LoVo (cell line): ENCODE results near the gene PAM16.
A peak's percentile ranks its signal among the peaks of the same experiment; 100 is the strongest.

Experiments
- DNase-seq: peaks from one replicate; pipeline ENCODE4 v3.0.0-alpha.2; 2016; ENCODE audit warnings: low spot score

PAM16 gene

DNA sequence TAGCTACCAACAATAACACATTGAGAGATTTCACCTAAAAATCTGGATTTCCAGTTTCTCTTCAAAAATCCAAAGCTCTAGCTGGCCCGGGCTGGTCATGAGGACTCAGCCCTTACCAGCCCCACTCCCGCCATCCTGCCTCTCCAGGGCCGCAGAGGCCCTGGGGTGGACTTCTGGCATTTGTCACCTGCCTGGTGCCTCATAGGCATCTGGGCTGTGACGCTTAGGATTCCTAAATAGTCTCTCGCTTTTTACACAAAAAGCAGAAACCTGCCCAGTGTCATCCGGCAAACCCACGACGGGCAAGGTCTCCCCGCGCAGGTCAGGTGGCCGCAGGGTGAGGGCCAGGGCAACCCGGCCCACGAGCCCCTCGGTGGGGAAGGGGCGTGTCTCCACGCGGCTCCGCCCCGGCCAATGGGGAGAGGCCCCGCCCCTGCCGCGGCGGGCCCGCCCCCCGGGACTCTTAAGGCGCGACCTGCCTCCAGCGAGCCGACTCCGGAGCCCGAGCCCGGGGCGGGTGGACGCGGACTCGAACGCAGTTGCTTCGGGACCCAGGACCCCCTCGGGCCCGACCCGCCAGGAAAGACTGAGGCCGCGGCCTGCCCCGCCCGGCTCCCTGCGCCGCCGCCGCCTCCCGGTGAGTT is 20.4 kb upstream of the PAM16 start, which contains the start of gene VASN:
TSS of gene VASN (plus strand) at position 492 of the 644 bp plus-strand sequence. CDS start 9,030 bp downstream, outside the sequence.
- DNase-seq, result peak; percentile 61

DNA sequence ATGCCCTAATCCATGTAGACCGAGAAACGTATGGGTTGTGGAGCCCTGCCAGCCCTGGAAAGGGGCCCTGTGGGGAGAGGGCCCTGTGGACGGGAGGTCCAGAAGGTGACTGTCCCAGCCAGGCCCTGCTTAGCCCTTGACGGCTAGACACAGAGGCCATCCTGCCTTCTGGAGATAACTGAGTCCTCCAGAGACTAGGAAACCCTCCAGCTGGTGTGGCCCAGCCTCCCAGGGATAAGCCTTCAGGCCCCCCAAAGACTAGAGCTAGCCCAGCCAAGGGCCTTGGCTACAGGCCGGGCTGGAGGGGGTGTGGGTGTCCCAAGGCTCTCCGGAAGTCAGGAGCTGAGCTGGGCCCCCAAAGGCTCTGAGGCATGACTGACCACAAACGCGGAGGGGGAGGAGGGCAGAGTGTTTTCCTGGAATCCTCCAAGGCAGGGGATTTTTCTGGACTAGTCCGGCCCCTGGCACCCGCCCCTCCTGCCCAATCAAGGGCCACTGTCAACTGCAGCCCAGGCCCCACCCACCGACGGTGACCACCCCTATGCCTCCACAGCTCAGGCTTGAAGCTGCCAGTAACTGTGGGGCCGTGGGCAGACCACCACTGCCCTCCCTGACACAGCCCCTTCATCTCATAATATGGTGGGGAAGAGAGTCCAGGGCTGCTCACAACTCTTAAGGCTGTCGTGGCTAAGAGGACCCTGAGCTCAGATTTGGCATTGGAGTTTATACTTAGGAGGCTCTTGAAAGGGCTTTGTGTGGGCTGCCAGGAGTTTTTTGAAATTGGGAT is 19.6 kb upstream of the PAM16 start:
- no peak for DNase-seq

DNA sequence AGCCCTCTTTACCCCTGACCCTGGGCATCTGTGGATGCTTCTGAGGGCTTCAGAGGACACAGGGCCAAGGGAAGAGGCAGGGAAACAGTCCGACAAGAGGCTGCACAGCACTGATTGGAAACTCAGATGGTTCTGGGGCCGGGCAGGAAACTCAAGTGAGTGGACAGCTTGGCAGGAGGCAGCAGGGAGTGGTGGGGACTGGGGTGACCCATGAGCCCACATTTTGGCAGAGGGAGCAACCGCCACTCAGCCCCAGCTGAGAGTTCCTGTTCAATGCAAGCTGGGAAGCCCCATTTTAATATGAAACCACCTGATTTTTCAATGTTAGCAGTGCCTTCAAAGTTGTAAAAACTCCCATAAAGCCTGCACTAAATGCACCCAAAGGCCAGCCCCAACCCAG is 19.0 kb upstream of the PAM16 start:
- DNase-seq, result no peak

DNA sequence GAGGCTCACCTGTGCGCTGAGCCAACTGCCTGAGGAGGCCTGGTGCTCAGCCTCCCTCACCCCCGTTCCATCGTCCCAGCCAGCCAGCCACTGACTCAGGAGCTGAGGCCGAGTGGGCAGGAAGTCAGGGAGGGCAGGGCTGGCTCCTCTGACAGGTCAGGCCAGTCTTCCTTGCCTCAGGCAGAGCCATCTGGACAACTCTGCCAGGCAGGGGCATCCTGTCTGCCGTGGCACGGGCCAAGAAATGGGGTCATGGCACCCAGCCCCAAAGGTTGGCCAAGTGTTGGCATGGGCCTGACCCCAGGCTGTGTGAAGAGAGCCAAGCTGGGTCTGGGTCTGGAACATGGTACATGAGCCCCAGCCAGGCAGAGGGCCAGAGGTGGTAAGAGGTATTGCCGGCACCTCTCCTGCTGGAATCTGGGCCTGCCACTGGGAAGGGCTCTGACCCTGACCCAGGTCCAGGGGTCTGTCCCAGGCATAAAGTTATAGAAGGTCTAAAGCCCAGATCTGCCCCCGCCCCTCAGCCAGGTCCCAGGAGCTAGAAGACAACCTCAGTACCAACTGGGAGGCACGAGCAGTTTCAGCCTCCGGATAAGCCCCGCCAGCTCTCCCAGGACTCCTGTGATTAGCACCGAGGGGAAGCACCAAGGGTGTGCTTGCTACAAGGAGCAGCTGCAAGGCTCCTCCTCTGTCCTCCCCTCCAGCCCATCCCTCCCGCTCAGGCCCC is 18.0 kb upstream of the PAM16 start:
- DNase-seq, result no peak

DNA sequence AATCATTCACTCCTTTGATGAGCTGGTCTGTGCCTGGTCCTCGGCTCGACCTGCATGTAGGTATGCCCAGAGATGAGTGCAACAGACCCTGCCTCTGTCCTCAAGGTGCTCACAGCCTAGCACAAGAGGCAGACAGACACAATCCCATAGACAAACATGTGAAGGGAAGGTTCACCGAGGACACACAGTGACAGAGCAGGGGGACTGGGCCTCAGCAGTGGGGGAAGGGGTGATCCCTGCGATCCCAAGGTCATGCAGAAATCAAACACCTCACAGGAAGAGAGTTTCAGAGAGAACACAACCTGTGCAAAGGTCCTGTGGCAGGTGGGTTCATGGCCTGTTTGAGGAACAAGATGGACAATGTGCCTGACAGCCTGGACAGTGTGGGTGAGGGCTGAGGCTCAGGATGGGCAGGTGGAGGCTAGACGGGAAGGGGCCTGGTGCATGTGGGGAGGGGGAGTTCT is 16.3 kb upstream of the PAM16 start:
- no peak for DNase-seq

DNA sequence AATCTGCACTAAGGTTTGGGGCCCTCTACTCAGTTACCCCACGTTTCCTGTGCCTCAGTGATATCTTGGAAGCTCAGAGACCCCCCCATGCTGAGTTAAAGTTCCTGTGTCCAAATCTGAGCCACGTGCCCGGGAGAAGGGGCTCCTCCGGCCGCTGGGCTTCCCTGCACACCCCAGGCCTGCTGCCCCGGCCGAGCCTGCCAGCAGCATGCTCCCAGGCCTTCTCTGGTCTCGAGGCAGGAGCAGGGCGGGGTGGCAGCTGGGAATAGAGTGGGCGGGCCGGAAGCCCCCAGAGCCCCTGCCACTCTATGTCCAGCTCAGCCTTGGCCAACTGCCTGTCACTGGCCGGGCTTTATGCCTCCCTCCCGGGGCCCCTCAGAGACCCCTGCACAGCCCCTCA is 14.9 kb upstream of the PAM16 start:
- DNase-seq, result no peak

DNA sequence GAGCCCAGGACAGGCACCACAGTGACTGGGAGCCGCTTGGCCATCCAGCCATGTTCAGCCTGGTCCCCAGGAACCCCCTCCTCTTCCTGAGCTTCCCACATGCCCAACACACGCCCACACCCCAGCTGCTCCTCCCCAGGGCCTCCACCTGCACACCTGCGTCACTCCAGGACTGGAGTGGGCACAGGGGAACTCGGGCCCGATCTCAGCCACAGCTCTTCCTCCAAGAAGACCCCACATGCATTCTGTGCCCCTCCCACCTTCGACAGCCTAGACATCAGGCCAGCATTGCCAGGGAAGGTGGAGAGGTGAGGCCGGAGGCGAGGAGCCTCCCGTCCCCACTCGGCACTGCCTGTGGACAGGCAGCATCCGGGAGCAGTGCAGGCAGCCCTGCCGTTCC is 14.5 kb upstream of the PAM16 start:
- no peak for DNase-seq

DNA sequence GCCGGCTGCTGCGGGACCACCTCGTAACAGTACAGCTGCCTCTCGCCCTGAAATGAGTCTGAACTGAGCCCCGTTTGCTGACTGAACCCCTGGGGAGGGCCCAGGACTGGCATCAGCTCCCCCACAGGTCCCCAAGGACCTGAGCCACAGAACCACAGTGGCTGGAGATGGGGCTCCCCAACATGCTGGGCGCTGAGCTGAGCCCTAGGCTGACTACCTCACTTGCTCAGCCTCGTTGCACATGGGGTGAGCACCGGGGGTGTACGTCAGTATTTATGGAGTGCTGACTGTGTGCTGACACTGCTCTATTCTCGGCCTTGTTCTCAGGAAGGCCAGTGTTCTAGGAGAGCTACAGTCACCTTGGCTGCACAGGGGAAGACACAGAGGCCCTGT is 13.9 kb upstream of the PAM16 start:
- DNase-seq, result no peak

DNA sequence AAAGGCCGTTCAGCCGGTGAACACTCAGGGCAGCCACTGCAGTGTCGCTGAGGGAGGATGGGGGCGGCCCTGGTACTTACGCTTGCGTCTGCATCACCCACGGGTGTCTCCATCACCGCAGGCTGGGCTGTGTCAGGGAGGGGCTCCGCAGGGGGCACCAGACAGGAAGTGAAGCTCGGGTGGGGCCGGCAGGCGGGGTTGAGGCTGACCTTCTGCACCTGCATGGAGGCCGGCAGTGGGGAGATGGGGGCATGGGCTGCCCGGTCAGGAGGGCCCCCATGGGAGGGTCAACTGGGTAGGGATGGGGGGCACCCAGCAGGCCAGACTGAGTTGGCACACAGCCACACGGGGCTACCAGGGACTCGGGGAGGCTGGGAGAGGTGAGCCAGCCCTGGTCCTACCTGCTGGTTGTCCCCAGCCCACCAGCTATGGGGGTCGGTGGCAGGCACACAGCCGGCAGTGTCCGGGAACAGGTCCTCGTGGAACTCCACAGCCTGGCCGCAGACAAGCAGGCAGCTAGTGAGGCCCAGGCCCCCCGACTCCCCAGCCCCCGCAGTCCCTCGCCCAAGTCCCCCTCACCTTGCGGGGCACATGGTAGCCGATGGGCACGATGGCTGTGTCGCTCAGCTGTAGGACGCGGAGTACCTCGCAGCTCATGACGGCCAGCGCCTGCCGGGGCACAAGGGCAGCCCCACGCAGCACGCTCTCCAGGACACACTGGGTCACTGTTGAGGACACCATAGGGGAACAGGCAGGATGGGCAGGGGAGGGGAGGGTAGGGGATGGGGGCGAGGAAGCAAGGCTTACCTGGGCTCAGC is 13.3 kb upstream of the PAM16 start:
- DNase-seq, result no peak

DNA sequence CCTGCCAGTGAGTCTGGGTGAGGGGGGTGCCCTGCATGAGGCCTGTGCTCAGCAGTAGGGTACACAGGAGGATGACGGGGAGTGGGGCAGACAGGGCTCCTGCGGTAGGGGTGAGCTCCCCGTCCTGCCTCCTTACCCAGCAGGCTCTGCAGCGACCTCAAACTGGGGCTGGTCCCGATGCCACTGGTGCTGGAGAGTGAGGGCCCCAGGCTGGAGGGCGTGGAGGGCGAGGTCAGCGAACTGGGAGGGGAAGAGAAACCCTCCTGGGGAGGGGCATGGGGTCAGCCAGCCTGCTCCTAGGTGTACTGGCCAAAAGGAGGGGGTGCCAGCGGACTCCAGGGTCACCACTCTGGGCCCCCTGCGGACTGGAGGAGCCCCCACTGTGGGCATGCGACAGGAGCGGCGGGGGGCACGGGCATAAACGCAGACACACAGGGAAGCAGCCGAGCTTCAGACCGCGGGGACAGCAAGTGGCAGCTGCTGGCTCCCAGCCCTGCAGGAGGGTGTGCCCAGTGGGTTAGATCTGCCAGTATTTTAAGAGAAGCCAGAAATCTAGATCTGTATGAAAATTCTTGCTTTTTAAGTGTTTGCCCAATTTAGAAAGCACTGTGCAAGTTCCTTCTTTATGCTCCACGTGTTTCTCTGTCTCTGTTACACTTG is 11.5 kb upstream of the PAM16 start:
- no peak for DNase-seq

DNA sequence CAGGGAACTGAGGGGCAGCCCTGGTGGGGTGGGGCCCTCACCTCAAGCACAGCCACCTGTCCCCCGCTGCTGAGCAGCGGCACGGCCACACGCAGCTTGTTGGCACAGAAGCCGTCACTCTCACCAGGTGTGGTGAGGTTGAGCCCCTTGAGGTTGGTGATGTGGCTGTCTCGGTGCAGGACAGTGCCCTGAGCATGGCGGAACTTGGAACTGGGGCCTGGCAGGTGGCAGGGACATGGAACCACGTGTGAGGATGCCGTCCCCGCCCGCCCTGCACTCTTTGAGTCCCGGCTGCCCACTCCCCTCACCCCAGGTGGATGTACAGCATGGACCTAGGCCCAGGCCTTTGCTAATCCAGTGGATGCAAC is 10.8 kb upstream of the PAM16 start:
- no peak for DNase-seq

DNA sequence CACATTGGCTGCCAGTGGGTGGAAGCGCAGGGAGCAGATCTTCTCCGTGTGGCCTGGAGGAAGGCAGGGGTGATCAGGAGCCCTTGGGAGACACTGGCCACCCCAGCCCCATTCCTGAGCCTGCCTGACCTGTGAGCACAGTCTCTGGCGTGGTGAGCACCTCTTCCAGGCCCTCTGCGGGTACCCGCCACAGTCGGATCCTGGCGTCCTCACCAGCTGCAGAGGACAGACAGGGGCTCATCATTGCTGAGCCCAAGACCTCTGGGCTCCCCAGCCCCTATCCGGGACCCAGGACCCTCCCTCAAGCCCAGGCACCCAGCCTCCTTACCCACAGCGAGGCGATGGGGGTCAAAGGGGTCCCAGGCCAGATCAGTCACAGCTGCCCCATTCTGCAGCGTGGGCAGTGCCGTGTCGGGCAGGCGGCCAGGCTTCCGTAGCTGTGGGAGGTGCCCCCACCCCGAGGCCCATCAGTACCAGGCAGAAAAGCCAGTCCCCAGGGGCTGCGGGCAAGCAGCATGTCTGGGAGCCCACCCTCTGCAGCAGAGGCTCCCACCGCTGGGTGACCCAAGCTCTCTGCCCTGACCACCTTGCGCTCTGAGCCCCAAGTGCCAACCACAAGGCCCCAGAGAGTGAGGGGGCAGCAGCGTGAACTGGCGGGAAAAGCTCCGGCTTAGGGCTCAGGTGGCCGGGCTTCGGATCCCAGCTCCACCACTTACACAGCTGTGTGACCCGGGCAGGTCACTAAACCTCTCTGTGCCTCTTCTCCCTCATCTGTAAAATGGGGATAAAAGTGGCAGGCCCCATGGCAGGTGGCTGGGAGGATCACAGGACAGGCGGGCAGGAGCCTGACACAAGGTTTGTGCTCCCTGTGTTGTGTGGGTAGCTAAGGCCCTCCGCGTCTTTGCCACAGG is 10.2 kb upstream of the PAM16 start:
- DNase-seq, result no peak

DNA sequence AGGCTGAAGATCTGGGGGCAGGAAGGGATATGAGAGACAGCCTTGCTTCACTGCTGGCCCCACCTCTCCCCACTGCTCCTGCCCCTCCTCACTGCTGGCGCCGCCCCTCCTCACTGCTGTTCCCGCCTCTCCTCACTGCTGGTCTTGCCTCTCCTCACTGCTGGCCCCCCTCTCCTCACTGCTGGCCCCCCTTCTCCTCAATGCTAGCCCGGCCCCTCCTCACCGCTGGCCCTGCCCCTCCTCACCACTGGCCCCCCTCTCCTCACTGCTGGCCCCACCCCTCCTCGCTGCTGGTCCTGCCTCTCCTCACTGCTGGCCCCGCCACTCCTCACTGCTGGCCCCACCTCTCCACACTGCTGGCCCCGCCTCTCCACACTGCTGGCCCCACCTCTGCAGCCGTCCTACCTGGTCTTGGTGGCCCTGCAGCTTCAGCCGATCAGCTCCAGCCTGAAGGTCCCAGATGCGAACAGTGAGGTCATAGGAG is 9.5 kb upstream of the PAM16 start:
- DNase-seq, result no peak

DNA sequence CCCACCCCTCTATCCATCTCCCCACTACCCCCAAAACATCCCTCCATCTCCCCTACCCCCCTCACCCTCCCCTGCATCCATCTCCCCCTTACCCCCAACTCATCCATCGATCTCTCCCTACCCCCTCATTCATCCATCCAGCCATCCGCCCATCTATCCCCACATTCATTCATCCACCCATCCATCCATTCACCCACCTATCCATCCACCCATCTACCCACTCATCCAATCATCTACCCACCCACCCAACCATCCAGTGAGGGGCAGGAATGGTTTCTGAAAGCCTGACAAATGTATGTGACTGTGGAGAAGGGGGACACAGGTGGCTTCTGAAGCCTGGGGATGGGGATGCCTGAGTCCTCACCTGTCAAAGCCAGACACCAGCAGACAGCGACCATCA is 8.8 kb upstream of the PAM16 start:
- DNase-seq, result no peak

DNA sequence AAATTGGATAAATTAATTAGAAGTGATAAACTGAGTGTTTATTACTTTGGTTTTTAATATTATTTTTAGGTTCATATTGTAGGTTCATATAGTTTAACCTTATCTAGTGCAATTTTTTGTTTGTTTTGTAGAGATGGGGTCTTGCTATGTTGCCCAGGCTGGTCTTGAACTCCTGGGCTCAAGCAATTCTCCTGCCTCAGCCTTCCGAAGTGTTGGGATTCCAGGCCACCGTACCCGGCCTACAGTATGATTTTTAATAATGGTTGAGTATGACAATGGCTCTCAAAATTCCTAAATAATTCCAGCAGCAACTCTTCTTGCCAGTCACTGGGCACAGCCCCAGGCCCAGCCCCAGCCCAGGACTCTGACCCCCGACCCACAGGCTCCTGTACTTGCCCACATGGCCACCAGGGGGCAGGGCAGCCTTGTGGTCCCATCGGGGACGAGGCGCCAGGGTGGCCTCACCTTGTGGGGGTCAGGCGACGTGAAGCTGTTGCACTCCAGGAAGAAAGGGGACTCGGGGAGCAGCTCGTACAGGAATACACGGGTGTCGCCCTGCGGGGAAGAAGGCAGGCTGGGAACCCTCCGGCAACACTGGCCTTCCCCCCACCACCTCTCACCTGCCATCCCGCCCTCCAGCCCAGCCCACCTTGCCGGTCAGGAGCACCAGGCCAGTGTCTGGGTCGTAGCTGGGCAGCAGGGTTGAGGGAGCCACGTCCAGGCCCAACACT is 7.9 kb upstream of the PAM16 start:
- no peak for DNase-seq

DNA sequence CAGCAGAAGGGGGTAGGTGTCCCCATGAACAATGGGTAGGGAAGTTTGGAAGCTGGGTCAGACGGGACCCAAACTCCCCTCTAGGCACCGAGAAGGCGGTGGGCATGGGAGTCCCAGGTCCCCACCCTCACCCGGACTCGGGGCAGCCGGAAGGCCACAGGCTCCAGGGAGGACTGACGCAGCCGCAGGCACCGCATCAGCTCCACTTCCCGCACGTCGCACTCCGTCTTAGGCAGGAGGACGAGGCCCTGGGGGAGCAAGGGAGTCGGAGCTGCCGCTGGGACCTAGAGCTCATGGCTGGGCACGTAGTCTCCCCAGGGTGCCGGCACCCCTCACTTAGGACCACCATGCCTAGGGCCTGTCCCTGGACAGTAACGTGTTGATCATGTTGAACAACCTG is 7.1 kb upstream of the PAM16 start:
- DNase-seq, result no peak

DNA sequence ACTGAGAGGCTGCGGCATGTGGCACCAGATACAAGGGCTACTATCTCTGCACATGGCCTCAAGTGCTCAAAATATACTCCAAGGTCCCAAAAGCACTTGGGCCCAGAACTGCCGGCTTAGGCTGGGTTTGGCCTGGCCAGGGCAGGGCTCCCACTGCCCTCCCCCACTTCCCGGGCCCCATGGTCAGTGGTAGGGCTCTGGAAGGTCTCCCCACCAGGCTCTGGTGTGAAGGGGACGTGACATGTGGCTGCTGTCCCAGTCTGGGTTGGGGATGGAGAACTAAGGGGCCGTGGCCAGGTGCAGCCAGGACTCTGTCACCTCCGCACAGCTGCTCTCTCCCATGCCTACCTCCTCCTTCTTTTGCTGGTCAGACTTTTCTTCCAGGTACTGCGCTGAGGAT is 5.7 kb upstream of the PAM16 start:
- DNase-seq, result no peak

DNA sequence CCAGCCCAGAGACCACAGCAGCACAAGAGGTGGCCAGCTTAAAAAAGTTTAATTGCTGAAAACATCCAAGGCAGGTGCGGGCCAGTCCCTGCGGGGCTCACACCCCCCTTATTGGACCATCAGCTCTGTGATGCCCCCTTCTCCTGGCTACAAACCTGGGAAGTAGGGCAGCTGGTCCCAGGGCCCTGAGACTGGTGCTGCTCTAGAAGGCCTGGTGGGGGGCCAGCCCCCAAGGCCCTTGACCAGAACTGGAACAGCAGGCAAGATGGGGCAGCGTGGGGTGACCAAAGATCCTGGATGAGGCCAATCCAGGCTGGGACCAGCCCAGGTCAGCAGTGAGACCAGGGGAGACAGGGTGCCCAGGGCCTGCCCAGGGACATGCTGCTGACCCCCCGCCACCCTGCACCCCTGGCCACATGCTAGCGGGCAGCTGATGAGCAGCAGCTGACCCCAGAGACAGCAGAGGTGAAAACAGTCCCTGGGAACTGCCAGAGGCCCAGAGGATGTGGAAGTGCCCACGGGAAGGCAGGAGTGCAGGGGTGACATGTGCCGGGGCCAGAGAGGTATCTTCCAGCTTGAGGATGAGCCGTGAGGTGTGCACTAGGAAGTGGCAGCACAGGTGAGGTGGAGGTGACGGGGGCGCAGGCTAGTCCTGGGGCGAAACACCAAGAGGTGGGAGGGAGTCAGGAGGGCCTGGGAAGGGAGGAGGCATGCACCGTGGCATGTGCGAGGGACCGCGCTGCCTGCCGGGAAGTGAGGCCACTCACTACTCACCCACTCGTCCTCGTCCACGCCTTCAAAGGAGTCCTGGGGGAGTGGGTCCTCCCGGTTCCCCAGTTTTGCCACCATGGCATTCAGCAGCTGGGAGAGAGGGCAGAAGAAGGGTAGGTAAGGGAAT is 3.6 kb upstream of the PAM16 start:
- no peak for DNase-seq

DNA sequence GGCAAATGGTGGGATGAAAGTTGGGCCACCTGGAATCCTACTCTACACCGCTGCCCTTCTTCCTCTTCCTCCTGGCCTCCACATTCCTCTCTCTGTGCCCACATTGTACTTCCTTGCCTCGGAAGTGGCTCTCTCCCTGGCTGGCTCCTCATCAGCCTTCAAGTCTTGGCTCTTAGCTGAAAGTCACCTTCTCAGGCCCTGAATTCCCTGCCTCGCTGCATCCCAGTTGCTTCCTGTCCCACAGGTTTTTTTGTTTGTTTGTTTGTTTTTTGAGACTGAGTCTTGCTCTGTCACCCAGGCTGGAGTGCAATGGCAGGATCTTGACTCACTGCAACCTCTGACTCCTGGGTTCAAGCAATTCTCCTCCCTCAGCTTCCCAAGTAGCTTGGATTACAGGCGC is 2.6 kb upstream of the PAM16 start:
- DNase-seq, result no peak
